Astrocyte (in vitro differentiated cells and primary cell): ENCODE results near the gene COL18A1. TPM values are rescaled to one million over a fixed set of nuclear protein-coding genes. Genes with fewer than 3 reads are reported as not detected.

Source experiments
- DNase-seq: peaks from one replicate; pipeline ENCODE4 v3.0.0-alpha.2; 2010; ENCODE audit warnings: low read depth
- FAIRE-seq: peaks from 2 replicates; lab custom pipeline; 2011; peaks lifted over from hg19 to GRCh38; lab: Jason Lieb, UNC
- H2AFZ ChIP-seq: 2 replicates; pipeline ENCODE4 v1.6.0; 2012; ENCODE audit warnings: low read depth, low read length, inconsistent platforms
- H3K27ac ChIP-seq: 2 replicates; pipeline ENCODE4 v1.5.1; 2011; ENCODE audit warnings: low read depth, low read length, inconsistent platforms
- H3K27me3 ChIP-seq: 2 replicates; pipeline ENCODE4 v1.6.0; 2011; ENCODE audit warnings: low read length, inconsistent platforms; ENCODE audit not compliant: insufficient read depth
- H3K36me3 ChIP-seq: 2 replicates; pipeline ENCODE4 v1.5.1; 2011; ENCODE audit warnings: low read length, inconsistent platforms; ENCODE audit not compliant: insufficient read depth
- H3K4me1 ChIP-seq: 2 replicates; pipeline ENCODE4 v1.5.1; 2011; ENCODE audit warnings: low read length, inconsistent platforms; ENCODE audit not compliant: insufficient read depth
- H3K4me2 ChIP-seq: 2 replicates; pipeline ENCODE4 v1.6.0; 2012; ENCODE audit warnings: low read length, inconsistent platforms
- H3K4me3 ChIP-seq: 2 replicates; pipeline ENCODE4 v1.5.1; 2011; ENCODE audit warnings: low read depth, mild to moderate bottlenecking, low read length, inconsistent platforms; ENCODE audit not compliant: insufficient read depth
- H3K79me2 ChIP-seq: 2 replicates; pipeline ENCODE4 v1.6.0; 2012; ENCODE audit warnings: mild to moderate bottlenecking, low read length, inconsistent platforms; ENCODE audit not compliant: insufficient read depth
- H3K9ac ChIP-seq: 2 replicates; pipeline ENCODE4 v1.6.0; 2012; ENCODE audit warnings: mild to moderate bottlenecking, low read length, inconsistent platforms
- H3K9me3 ChIP-seq: 2 replicates; pipeline ENCODE4 v1.5.1; 2012; ENCODE audit warnings: low read depth, mild to moderate bottlenecking, low read length, inconsistent platforms; ENCODE audit not compliant: insufficient read depth
- H4K20me1 ChIP-seq: 2 replicates; pipeline ENCODE4 v1.6.0; 2012; ENCODE audit warnings: low read length, inconsistent platforms; ENCODE audit not compliant: insufficient read depth
- H3K27ac Mint-ChIP-seq: one replicate; pipeline ENCODE4 v1.8.0; 2021; ENCODE audit warnings: mild to moderate bottlenecking, mixed read lengths; ENCODE audit not compliant: unreplicated experiment
- H3K27me3 Mint-ChIP-seq: one replicate; pipeline ENCODE4 v1.8.0; 2021; ENCODE audit warnings: low read depth, mixed read lengths; ENCODE audit not compliant: unreplicated experiment
- H3K36me3 Mint-ChIP-seq: one replicate; pipeline ENCODE4 v1.8.0; 2021; ENCODE audit warnings: low read depth, mixed read lengths; ENCODE audit not compliant: unreplicated experiment
- H3K4me1 Mint-ChIP-seq: one replicate; pipeline ENCODE4 v1.8.0; 2021; ENCODE audit warnings: low read depth, mixed read lengths; ENCODE audit not compliant: unreplicated experiment
- H3K4me3 Mint-ChIP-seq: one replicate; pipeline ENCODE4 v1.8.0; 2021; ENCODE audit warnings: mild to moderate bottlenecking, moderate library complexity, mixed read lengths; ENCODE audit not compliant: unreplicated experiment
- H3K9me3 Mint-ChIP-seq: one replicate; pipeline ENCODE4 v1.8.0; 2021; ENCODE audit warnings: mild to moderate bottlenecking, mixed read lengths; ENCODE audit not compliant: unreplicated experiment
- EZH2 ChIP-seq: IDR thresholded peaks from 2 replicates; pipeline ENCODE4 v1.6.1; 2012; ENCODE audit warnings: mild to moderate bottlenecking, low read length, inconsistent platforms; ENCODE audit not compliant: insufficient read depth
- total RNA-seq: library from RNA; stranded (reverse); gene quantifications from 2 replicates; pipeline ENCODE4 v1.2.1, GENCODE V29; 2021
- TF ChIP-seq, protein P1 (sequence below): IDR thresholded peaks from 2 replicates; pipeline ENCODE4 v1.5.1; 2011; ENCODE audit warnings: low read depth, mild to moderate bottlenecking, inconsistent platforms, low read length, moderate library complexity; ENCODE audit not compliant: insufficient read depth

The COL18A1 gene
- total RNA-seq, 1 donor from 2014 or later, result 616 TPM

DNA sequence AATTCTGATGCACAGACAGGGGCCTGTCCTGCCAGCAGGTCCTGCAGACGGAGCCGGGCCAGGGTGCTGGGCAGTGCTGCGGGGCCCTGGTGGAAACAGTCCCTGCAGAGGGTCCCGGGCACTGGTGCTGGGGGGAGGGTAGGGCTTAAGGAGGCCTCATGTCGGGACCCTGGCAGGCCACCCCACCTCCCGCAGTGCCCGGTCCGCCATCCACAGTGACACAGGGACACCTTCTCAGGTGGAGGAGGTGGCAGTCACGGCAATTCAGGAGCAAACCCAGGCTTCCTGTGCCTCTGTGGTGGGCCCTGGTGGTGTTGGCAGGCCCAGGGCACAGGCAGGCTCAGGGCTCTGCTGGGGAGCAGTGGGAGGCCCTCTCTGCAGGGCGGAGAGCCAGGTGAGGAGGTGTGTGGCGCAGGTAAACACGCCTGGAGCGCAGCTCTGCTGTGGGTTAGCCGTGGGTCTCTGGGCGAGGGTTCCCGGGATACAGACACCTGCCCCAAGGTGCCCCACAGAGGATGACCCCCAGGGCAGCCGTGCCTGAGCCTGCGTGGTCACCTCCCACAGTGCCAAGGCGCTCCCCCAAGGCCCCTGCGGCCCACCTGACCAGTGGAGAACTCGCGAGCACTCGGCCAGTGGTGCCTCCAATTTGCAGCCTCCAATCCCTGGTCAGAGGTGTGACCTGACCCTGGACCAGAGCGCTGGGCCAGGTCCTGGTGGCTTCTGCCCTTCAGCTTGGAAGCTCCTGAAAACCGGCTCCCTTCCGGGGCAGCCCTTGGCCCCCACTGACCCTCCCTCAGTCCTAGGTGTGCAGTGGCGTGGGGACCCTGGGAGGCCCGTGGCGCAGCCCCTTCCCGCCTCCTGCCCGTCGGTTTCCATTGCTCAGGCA, 19.2 kb downstream of the COL18A1 start:
- no peak overlapping the region for H2AFZ ChIP-seq
- H3K4me3 Mint-ChIP-seq, result no peak overlapping the region
- H3K36me3 ChIP-seq, result no peaks in the 10 kb centered on the region
- no peak overlapping the region for H3K9ac ChIP-seq
- peaks cover 2% of the 10 kb centered on the region for H3K9me3 ChIP-seq
- no peak overlapping the region for H3K4me3 ChIP-seq
- no peak for FAIRE-seq
- H3K27me3 ChIP-seq, result no peaks in the 10 kb centered on the region
- H3K4me1 Mint-ChIP-seq, result peaks cover 32% of the 10 kb centered on the region
- no peak for DNase-seq
- no peak overlapping the region for H3K4me2 ChIP-seq
- peaks cover 25% of the 10 kb centered on the region for H3K4me1 ChIP-seq
- peaks cover 53% of the 10 kb centered on the region for H4K20me1 ChIP-seq
- TF ChIP-seq, protein P1, sequence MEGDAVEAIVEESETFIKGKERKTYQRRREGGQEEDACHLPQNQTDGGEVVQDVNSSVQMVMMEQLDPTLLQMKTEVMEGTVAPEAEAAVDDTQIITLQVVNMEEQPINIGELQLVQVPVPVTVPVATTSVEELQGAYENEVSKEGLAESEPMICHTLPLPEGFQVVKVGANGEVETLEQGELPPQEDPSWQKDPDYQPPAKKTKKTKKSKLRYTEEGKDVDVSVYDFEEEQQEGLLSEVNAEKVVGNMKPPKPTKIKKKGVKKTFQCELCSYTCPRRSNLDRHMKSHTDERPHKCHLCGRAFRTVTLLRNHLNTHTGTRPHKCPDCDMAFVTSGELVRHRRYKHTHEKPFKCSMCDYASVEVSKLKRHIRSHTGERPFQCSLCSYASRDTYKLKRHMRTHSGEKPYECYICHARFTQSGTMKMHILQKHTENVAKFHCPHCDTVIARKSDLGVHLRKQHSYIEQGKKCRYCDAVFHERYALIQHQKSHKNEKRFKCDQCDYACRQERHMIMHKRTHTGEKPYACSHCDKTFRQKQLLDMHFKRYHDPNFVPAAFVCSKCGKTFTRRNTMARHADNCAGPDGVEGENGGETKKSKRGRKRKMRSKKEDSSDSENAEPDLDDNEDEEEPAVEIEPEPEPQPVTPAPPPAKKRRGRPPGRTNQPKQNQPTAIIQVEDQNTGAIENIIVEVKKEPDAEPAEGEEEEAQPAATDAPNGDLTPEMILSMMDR, result no peak
- no peaks in the 10 kb centered on the region for H3K27me3 Mint-ChIP-seq
- H3K27ac ChIP-seq, result no peak overlapping the region
- H3K36me3 Mint-ChIP-seq, result peaks cover 11% of the 10 kb centered on the region
- H3K27ac Mint-ChIP-seq, result no peak overlapping the region
- H3K9me3 Mint-ChIP-seq, result no peaks in the 10 kb centered on the region
- H3K79me2 ChIP-seq, result peaks cover 83% of the 10 kb centered on the region

DNA sequence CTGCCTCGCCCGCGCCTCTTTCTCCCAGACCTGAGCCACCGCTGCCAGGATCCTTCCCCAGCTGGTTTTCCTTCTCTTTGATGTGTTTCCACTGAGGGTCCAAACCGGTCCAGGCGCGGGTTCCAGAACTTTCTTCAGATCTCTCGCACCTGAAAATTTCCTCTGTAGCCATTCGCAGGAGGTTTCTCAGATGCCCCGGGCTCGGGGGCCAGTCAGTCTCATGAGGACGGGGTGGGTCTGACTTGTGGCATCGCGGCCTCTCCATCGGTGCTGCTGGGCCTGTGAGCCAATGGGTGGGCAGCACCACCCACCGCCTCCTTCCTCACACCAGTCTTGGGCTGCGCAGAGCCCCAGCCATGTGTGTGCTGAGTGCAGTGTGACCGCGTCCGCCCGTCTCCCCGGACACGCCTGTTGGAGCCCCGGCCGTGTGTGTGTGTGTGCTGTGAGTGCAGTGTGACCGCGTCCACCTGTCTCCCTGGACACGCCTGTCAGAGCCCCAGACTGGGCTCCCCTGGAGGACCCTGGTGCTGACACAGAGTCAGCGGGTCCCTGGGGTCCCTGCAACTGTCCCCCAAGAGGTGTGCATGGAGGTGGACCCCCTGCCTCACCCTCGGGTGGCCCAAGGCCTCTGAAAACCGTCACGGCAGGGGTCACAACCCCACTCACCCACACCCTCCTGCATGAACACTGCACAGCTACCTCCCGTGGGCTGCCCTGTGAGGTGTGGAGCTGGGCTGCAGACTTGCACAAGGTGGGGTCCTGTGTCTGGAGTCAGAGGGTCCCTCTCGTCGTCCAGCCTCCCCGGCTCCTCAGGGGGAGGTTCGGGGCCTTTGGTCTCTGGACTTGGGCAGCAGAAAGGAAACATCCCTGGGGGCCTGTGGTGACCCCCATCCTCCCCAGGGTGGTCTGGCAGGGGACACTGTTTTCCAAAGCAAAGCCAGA, 20.2 kb downstream of the COL18A1 start:
- Histone ChIP-seq H3K9ac (no peak overlapping the region), H3K4me3 (no peak overlapping the region), H3K4me2 (no peak overlapping the region), H4K20me1 (peaks cover 44% of the 10 kb centered on the region), H3K79me2 (peaks cover 82% of the 10 kb centered on the region), H3K36me3 (no peaks in the 10 kb centered on the region), H3K27me3 (no peaks in the 10 kb centered on the region), H2AFZ (no peak overlapping the region), H3K27ac (no peak overlapping the region), H3K9me3 (peaks cover 2% of the 10 kb centered on the region), H3K4me1 (peaks cover 31% of the 10 kb centered on the region)
- peaks cover 37% of the 10 kb centered on the region for H3K4me1 Mint-ChIP-seq
- FAIRE-seq (no peak), DNase-seq (no peak)
- no peak for TF ChIP-seq EZH2
- TF ChIP-seq, protein P1, result no peak
- no peak overlapping the region for H3K4me3 Mint-ChIP-seq
- H3K27ac Mint-ChIP-seq, result no peak overlapping the region
- peaks cover 12% of the 10 kb centered on the region for H3K36me3 Mint-ChIP-seq
- no peaks in the 10 kb centered on the region for H3K9me3 Mint-ChIP-seq
- no peaks in the 10 kb centered on the region for H3K27me3 Mint-ChIP-seq
